Lower leg skin (tissue), 4 donors: ENCODE data around the gene PERM1. TPM values are rescaled to one million over a fixed set of nuclear protein-coding genes. Genes with fewer than 3 reads are reported as not detected.

Experiments
- DNase-seq, 2 donors: peaks; one replicate each; pipeline ENCODE4 v3.0.0-alpha.2; 2019; ENCODE audit warnings: low spot score in 2 of 2
- H3K4me3 ChIP-seq: fragments of 200-600 bp; sonication (generic); 2 replicates; pipeline ENCODE4 v1.5.1; 2017; ENCODE audit warnings: mild to moderate bottlenecking, low read depth; ENCODE audit not compliant: poor library complexity, severe bottlenecking
- POLR2A ChIP-seq, 2 donors: fragments of 450-650 bp; IDR thresholded peaks; one replicate each; pipeline ENCODE4 v1.6.1; 2016 to 2017; ENCODE audit warnings: antibody characterized with exemption in 2 of 2, mild to moderate bottlenecking in 1 of 2, moderate library complexity in 1 of 2
- WGBS, 2 donors: methylation state at CpG; one replicate each; pipeline ENCODE4 v1.1.5; 2018; 5-methylcytosine and 5-hydroxymethylcytosine counted together
- intact Hi-C: fragments of 100-400 bp; cut with DNase I; formaldehyde crosslinking; loops from one replicate; pipeline ENCODE4 v1.15.0; 2023; ENCODE audit warnings: low total_unique reads
- total RNA-seq, 4 donors: library from RNA; depleted of rRNA; stranded (reverse); fragments of >200 nt; gene quantifications; one replicate each; pipeline ENCODE4 v1.1.0, GENCODE V29; 2016
- TF ChIP-seq, protein P1 (sequence below), 3 donors: fragments of 450-650 bp; IDR thresholded peaks; one replicate each; pipeline ENCODE4 v1.5.1; 2016; ENCODE audit warnings: antibody characterized with exemption in 3 of 3, mild to moderate bottlenecking in 3 of 3, moderate library complexity in 2 of 3

Gene PERM1
- total RNA-seq, 4 donors from 2014 or later = 0.17 to 0.46 (median 0.29) TPM; not detected in 1

DNA sequence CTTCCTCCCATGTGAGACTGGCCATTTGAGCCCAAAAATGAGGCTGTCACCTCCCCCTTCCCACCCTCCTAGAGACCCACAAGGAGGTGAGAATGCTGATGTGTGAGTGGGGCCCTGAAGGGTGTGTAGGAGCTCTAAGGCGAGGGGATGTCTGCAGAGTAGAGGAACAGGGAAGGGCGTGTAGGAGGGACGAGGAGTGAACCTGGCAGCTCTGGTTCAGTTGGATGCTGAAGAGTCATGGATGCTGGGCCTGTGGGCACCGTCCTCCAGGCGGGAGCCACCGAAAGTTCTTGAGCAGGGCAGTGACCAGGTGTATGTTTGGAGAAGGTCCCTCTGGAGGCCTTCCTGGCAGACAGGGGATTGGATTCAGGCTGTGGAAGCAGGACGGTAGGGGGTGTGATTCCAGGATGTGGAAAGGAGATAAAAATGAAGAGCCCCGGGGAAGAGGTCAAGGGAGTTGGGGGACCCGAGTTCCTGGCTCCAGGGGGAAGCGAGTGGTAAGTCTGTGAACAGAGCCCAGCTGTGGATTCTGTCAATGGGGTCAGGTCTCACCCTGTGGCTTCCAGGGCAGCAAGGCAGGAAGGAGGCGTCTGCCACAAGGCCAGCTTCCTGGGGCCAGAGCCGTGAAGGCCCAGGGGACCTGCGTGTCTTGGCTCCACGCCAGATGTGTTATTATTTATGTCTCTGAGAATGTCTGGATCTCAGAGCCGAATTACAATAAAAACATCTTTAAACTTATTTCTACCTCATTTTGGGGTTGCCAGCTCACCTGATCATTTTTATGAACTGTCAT, 50.3 kb downstream of the PERM1 start:
- TF ChIP-seq POLR2A (IDR thresholded peaks at IDR 0.05) = no peak
- TF ChIP-seq, protein P1, sequence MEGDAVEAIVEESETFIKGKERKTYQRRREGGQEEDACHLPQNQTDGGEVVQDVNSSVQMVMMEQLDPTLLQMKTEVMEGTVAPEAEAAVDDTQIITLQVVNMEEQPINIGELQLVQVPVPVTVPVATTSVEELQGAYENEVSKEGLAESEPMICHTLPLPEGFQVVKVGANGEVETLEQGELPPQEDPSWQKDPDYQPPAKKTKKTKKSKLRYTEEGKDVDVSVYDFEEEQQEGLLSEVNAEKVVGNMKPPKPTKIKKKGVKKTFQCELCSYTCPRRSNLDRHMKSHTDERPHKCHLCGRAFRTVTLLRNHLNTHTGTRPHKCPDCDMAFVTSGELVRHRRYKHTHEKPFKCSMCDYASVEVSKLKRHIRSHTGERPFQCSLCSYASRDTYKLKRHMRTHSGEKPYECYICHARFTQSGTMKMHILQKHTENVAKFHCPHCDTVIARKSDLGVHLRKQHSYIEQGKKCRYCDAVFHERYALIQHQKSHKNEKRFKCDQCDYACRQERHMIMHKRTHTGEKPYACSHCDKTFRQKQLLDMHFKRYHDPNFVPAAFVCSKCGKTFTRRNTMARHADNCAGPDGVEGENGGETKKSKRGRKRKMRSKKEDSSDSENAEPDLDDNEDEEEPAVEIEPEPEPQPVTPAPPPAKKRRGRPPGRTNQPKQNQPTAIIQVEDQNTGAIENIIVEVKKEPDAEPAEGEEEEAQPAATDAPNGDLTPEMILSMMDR (IDR thresholded peaks at IDR 0.05) = no peak
- DNase-seq = no peak
- 41 to 48% methylated on average over 15 of the region's 15 CpGs for WGBS, 2 donors
- H3K4me3 ChIP-seq = no peak overlapping the region
- intact Hi-C loops = loop anchor here (2.0 kb wide), 1 partner anchor 25 kb away; no protein-coding TSS in a partner anchor

DNA sequence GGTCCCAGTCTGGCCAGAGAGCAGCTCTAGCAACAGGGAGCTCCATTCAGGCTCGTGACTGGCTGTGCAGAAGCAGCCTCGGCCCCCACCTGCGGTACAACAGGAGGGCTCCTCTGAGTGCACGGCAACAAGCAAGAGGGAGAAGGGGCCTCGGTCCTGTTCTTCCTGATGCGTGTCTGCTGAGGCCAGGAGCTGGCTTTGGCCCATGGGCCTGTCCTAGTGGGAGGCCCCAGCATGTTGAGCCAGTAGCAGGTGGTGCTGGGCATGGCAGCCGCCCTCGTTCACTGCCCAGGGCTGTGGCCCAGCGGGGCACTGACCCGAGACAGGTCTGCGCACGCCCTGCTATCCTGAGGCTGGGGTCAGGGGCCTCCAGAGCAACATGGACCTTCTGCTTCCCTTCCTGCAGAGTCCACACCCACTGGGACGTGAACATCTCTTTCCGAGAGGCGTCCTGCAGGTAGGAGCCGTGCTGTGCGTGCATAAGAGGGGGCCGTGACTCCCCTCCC, 51.2 kb downstream of the PERM1 start:
- no peak for DNase-seq
- 48 to 63% methylated on average over 17 of the region's 18 CpGs for WGBS, 2 donors
- intact Hi-C loops = no loop called here

GRCh38 chr1:929712-930632, 51.9 kb downstream of the PERM1 start:
- 69 to 73% methylated on average over 26 to 37 of the region's 40 CpGs for WGBS, 2 donors
- intact Hi-C loops = no loop called here
- H3K4me3 ChIP-seq = no peak overlapping the region
- no peak for DNase-seq
- TF ChIP-seq, protein P1 (IDR thresholded peaks at IDR 0.05) = no peak
- TF ChIP-seq POLR2A (IDR thresholded peaks at IDR 0.05) = no peak

More for the DNA sequence above, 51.2 kb downstream of the PERM1 start:
- TF ChIP-seq POLR2A (IDR thresholded peaks at IDR 0.05) = no peak
- TF ChIP-seq, protein P1 (IDR thresholded peaks at IDR 0.05) = no peak
- no peak overlapping the region for H3K4me3 ChIP-seq

DNA sequence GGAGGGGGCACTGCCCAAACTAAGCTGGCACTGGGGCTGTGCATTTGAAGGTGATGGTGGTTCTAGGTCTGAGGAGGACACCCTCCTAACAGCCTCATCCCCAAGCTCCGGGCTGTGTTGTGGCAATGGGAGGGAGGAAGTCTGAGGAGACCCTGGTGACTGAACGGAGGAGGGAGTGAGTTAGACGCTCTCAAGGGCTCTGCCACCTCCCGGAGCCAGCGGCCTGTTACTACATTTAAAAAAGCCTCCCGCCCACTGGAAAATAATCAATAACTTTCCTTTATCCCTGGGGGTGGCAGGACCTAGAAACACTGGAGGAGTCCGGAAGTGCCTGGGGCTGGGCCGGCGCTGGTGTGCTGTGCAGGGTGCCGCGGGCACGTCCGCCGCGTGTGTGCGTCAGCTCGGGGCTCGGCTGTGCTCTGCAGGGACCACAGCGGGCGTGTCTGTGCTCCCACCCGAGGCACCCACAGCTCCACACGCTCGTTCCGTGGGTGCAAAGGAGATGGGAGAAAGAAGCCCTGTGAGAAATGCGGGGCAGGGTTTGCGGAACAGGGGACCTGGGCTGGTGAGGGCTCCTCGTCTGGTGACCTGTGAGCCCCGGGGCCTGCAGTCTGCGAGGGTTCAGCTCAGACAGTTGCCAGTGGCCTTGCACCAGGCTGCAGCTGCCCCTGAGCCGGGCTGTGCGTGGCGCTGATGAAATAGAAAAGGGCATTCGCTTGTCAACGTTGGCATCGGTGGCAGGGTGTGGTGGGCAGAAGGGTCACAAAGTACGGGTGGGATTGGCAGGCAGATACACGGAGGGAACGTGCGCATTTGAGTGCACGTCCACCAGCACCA, 52.9 kb downstream of the PERM1 start:
- TF ChIP-seq, protein P1 (IDR thresholded peaks at IDR 0.05) = no peak
- no peak for TF ChIP-seq POLR2A (IDR thresholded peaks at IDR 0.05)
- no peak for DNase-seq
- no peak overlapping the region for H3K4me3 ChIP-seq
- intact Hi-C loops = no loop called here
- 54 to 61% methylated on average over 40 of the region's 40 CpGs for WGBS, 2 donors

DNA sequence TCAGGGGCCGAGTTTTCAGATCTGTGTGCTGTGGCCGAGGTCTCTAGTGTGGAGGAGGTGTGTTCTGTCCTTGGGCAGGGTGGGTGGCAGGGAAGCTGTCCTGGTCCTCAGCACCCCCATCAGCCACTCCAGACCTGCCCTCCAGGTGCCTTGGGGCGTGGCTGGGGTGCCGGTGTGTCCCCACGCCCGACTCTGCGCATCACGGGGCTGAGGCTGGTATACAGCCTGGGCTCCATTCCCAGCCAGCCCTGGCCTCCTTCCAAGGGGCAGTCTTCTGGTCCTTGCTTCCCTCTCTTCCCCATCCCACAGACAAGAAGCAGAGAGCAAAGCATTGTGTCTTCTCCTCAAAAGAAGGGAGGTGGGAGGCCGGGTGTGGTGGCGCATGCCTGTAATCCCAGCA, 54.1 kb downstream of the PERM1 start:
- intact Hi-C loops = no loop called here
- 47 to 66% methylated on average over 9 to 10 of the region's 10 CpGs for WGBS, 2 donors
- DNase-seq = no peak
- no peak overlapping the region for H3K4me3 ChIP-seq
- no peak for TF ChIP-seq POLR2A (IDR thresholded peaks at IDR 0.05)
- TF ChIP-seq, protein P1 (IDR thresholded peaks at IDR 0.05) = no peak
